Neutrophil (primary cell): ENCODE results near the gene STARD13.

Source experiments
- H3K27ac ChIP-seq: fragments of 200-600 bp; sonication (generic); 2 replicates; pipeline ENCODE4 v1.5.1; 2016; ENCODE audit warnings: mild to moderate bottlenecking, moderate library complexity
- H3K27me3 ChIP-seq: fragments of 200-600 bp; sonication (generic); 2 replicates; pipeline ENCODE4 v1.6.0; 2016; ENCODE audit warnings: mild to moderate bottlenecking
- H3K36me3 ChIP-seq: fragments of 200-600 bp; sonication (generic); 2 replicates; pipeline ENCODE4 v1.5.1; 2017
- H3K4me1 ChIP-seq, 2 experiments: fragments of 200-600 bp in 1 of 2; sonication (generic) in 1 of 2; 1 replicate in 1 of 2; 2 replicates in 1 of 2; pipeline versions ENCODE4 v1.5.1 to v1.6.1; 2013 to 2016; ENCODE audit warnings: low read depth in 1 of 2, low read length in 1 of 2, mild to moderate bottlenecking in 1 of 2, moderate library complexity in 1 of 2; ENCODE audit not compliant: control insufficient read depth in 1 of 2, insufficient read depth in 1 of 2
- H3K4me3 ChIP-seq, 2 experiments: fragments of 200-600 bp in 1 of 2; sonication (generic) in 1 of 2; 1 replicate in 1 of 2; 2 replicates in 1 of 2; pipeline ENCODE4 v1.5.1; 2013 to 2016; ENCODE audit warnings: low read depth in 1 of 2, low read length in 1 of 2, mild to moderate bottlenecking in 1 of 2, moderate library complexity in 1 of 2
- H3K9me3 ChIP-seq: fragments of 200-600 bp; sonication (generic); 2 replicates; pipeline ENCODE4 v1.5.1; 2016
- TF ChIP-seq, protein P1 (sequence below): fragments of 200-600 bp; sonication (generic); IDR thresholded peaks from 2 replicates; pipeline ENCODE4 v1.5.1; 2016; ENCODE audit warnings: antibody characterized with exemption

Gene STARD13, protein sequence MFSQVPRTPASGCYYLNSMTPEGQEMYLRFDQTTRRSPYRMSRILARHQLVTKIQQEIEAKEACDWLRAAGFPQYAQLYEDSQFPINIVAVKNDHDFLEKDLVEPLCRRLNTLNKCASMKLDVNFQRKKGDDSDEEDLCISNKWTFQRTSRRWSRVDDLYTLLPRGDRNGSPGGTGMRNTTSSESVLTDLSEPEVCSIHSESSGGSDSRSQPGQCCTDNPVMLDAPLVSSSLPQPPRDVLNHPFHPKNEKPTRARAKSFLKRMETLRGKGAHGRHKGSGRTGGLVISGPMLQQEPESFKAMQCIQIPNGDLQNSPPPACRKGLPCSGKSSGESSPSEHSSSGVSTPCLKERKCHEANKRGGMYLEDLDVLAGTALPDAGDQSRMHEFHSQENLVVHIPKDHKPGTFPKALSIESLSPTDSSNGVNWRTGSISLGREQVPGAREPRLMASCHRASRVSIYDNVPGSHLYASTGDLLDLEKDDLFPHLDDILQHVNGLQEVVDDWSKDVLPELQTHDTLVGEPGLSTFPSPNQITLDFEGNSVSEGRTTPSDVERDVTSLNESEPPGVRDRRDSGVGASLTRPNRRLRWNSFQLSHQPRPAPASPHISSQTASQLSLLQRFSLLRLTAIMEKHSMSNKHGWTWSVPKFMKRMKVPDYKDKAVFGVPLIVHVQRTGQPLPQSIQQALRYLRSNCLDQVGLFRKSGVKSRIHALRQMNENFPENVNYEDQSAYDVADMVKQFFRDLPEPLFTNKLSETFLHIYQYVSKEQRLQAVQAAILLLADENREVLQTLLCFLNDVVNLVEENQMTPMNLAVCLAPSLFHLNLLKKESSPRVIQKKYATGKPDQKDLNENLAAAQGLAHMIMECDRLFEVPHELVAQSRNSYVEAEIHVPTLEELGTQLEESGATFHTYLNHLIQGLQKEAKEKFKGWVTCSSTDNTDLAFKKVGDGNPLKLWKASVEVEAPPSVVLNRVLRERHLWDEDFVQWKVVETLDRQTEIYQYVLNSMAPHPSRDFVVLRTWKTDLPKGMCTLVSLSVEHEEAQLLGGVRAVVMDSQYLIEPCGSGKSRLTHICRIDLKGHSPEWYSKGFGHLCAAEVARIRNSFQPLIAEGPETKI

DNA sequence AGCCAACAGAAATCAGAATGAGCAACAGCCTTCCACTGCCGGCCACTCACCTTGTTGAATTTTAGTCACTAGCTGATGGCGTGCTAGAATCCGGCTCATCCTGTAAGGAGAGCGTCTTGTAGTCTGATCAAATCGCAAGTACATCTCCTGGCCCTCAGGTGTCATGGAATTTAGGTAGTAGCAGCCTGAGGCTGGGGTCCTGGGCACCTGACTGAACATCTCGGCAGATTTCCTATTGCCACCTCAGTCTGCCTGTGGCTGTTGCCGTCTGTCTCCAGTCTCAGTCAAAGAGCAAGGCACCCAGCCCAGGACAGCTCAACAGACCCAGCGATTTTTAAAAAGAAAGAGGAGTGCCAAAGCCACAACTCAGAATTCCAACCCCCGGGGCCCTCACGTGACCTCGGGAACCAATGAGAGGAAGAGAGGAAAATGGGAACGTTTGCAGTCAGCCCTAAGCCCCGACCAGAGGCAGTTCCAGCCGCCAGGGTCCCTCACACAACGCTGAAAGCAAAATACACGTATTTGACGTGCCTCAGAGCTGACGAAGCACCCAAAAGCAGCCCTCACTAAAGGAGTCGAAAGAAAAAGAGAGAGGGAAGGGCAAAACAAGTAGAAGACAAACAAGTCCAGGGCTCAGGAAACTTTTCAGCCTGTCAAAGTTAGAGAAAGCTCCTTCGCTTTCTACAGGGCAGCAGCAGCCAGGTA is at the start of gene STARD13:
Gene STARD13 (minus strand): TSS at position 336 of the 705 bp plus-strand sequence. CDS start 117 bp downstream, at position 219.
- H3K9me3 ChIP-seq, result no peaks in the 10 kb centered on the region
- TF ChIP-seq, protein P1, sequence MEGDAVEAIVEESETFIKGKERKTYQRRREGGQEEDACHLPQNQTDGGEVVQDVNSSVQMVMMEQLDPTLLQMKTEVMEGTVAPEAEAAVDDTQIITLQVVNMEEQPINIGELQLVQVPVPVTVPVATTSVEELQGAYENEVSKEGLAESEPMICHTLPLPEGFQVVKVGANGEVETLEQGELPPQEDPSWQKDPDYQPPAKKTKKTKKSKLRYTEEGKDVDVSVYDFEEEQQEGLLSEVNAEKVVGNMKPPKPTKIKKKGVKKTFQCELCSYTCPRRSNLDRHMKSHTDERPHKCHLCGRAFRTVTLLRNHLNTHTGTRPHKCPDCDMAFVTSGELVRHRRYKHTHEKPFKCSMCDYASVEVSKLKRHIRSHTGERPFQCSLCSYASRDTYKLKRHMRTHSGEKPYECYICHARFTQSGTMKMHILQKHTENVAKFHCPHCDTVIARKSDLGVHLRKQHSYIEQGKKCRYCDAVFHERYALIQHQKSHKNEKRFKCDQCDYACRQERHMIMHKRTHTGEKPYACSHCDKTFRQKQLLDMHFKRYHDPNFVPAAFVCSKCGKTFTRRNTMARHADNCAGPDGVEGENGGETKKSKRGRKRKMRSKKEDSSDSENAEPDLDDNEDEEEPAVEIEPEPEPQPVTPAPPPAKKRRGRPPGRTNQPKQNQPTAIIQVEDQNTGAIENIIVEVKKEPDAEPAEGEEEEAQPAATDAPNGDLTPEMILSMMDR, result no peak
- peak within 1 kb of the TSS; percentile 42 to 45 for H3K4me3 ChIP-seq
- peaks cover 14 to 15% of the 10 kb centered on the region in 2 experiments for H3K4me1 ChIP-seq
- H3K27me3 ChIP-seq, result peaks cover 38% of the 10 kb centered on the region
- no peaks in the 10 kb centered on the region for H3K36me3 ChIP-seq
- no peak within 1 kb of the TSS for H3K27ac ChIP-seq

DNA sequence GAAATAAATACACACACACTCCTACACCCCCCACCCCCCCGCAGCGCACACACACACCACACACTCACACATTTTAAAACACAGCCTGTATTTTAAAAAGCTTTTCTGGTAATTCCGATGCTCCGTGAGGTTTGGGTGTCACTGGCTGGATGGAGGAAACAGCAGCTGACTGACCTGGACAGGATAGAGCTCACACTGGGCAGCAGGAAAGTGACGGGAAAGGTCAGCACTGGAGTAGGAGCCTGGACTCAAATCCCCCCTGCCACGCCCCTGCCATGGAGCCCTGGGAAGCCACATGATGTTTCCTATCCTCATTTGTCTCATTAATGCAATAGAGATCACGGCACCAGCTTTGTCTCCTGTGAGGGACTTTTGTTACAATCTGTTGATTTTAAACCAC is 49.3 kb upstream of the STARD13 start:
- Histone ChIP-seq H3K9me3 (no peaks in the 10 kb centered on the region), H3K4me1 (no peaks in the 10 kb centered on the region), H3K27me3 (no peaks in the 10 kb centered on the region), H3K36me3 (no peaks in the 10 kb centered on the region), H3K27ac (no peak overlapping the region), H3K4me3 (no peak overlapping the region)
- TF ChIP-seq, protein P1, result no peak

DNA sequence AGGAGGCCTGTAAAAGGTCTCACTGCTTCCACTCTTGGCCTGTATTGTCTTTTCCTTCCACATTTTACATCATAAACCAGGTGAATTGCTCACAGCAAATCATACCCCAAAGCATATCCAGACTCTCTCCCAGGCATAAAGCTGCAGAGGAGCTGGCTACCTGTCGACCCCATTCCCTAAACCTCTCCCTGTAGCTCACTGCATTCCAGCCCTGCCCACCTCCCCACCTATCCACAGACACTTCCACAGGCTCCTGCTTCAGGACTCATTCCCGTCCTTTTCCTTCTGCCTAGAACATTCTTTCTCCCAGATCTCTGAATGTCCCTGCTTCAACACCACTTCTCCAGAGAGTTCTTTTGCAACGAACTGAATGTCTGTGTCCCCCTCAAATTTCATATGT is 46.4 kb upstream of the STARD13 start:
- Histone ChIP-seq H3K9me3 (no peaks in the 10 kb centered on the region), H3K27ac (no peak overlapping the region), H3K4me3 (no peak overlapping the region), H3K4me1 (no peaks in the 10 kb centered on the region), H3K36me3 (no peaks in the 10 kb centered on the region), H3K27me3 (no peaks in the 10 kb centered on the region)
- TF ChIP-seq, protein P1, result no peak

DNA sequence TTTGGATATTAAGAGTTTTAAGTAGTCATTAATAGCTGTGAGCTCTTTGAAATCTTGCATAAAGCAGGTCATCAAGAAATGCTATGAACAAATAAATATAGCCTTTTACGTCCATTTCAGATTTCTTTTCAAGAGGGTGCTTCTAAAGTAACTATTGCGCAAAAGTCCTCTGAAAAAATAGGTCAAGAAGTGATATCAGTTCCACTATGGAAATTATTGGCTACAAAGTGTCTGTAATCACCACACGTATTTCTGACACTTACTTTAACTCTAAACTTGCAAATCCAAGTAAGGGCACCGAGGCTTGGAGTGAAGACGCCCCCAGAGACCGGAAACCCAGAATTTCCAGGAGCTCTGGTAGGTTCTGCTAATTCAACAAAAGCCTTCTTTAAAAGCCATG is 44.9 kb upstream of the STARD13 start:
- Histone ChIP-seq H3K4me1 (no peaks in the 10 kb centered on the region), H3K27ac (no peak overlapping the region), H3K27me3 (no peaks in the 10 kb centered on the region), H3K9me3 (no peaks in the 10 kb centered on the region), H3K4me3 (no peak overlapping the region), H3K36me3 (no peaks in the 10 kb centered on the region)
- TF ChIP-seq, protein P1, result no peak

DNA sequence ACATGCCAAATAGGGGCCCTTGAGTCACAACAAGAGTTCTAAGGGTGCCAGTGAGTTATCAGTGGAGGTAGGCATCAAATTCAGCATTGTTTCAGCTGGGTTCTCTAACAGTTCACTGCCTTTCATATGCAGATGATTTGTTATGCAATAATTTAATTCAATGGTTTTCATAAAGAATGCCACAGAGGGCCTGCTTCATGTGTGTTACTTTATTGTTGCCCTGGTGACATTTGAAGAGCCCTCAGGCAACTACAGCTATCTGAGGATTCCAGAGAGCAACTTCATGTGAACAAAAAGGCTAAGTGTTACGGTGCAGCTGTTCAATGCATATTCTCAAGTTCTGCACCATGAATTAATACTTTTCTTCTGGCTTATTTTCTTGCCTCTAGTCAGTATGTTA is 43.1 kb upstream of the STARD13 start:
- Histone ChIP-seq H3K4me3 (no peak overlapping the region), H3K36me3 (no peaks in the 10 kb centered on the region), H3K9me3 (no peaks in the 10 kb centered on the region), H3K27ac (no peak overlapping the region), H3K4me1 (no peaks in the 10 kb centered on the region), H3K27me3 (no peaks in the 10 kb centered on the region)
- TF ChIP-seq, protein P1, result no peak
